ENCODE results near the gene VPS41.
"Not testable (repeated sequence)": the region's sequence is repeated elsewhere in the genome, so short reads cannot be mapped to it uniquely, and the experiment has no call there.

VPS41 gene

DNA sequence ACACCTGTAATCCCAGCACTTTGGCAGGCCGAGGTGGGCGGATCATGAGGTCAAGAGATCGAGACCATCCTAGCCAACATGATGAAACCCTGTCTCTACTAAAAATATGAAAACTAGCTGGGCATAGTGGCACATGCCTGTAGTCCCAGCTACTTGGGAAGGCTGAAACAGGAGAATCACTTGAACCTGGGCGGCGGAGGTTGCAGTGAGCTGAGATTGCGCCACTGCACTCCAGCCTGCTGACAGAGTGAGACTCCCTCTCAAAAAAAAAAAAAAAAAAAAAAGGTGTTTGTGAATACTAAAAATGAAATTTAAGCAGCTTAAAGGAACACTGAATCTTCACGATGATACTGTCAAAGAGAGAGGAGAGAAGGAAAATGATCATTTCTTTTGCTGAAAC lies 54.0 kb downstream of the VPS41 start:
- not testable (repeated sequence) for DNase-seq (ENCODE audit: low spot score)

DNA sequence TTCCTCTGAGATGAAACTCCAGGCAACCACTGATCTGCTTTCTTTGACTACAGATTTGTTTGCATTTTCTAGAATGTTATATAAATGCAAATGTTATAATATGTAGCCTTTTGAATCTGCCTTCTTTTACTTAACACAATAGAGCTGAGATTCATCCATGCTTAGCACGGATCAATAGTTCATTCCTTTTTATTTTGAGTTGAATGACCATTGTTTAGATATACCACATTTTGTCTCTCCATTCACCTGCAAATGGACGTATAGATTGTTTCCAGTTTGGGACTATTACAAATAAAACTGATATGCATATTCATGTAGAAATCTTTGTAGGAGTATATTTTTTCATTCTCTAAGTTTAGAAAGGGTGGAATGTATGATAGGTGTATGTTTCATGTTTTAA lies 57.7 kb downstream of the VPS41 start:
- no peak for DNase-seq (ENCODE audit: low spot score)

DNA sequence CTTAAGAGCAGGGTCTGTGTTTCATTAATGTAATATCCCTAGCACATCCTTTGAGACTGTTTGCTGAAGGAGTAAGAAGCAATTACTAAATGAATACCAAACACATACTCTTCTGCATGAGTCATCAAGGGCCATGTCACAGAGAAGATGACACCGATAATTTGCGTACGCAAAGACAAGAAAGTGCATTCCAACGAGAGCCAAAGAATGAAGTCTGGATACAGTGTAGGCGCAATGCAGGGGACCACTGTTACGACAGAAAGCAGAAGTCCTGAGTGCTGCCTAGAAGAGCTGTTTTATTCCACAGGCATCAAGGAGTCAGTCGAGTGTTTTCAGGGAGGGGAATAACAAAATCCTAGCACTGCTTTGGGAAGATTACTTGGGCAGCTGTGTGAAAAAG lies 62.7 kb downstream of the VPS41 start:
- DNase-seq (ENCODE audit: low spot score) = no peak

DNA sequence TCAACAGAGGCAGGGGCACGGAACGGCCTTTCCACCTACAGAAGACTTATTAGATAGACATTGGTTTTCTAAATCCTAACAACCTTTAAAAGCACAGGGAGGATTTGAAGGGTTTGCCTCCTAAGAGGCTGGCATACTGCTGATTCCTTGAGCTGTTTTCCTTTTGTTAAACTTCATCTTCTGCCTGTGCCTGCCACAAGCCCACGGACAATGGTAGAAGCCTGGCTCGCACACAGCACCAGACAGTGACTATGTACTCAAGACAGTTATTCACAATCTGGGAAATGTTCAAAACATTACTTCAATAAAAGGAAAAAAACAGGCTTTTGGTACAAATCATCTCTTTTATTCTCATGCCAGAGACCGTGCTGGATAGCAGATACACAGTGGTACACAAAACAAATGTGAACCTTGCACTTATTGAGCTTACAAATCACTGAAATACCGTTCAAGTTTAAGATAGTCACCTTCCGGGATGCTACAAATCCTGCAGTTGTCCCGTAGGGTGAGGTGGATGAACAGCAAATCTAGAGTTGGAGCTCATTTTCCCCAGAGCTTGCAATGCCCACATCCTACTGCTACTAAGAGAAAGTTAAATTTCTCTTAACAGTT lies 63.9 kb downstream of the VPS41 start:
- no peak for DNase-seq (ENCODE audit: low spot score)

DNA sequence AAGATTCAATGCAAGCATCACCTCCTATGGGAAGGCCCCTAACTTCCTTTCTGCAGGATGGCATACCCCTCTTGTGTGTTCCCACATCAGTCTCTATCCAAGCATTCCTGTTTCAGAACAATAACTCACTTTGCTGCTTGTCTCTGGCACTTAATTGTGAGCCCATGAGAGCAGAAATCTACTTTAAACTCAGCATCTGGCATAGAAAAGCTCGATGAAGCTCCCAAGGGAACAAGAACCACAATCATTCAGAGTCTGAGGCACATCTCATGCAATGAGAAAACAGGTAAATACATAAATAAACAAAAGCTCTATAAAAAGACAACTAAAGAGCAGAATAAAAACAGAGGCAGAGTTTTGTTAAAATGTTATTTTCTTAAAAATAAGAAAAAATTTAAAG lies 66.2 kb downstream of the VPS41 start:
- no peak for DNase-seq (ENCODE audit: low spot score)

DNA sequence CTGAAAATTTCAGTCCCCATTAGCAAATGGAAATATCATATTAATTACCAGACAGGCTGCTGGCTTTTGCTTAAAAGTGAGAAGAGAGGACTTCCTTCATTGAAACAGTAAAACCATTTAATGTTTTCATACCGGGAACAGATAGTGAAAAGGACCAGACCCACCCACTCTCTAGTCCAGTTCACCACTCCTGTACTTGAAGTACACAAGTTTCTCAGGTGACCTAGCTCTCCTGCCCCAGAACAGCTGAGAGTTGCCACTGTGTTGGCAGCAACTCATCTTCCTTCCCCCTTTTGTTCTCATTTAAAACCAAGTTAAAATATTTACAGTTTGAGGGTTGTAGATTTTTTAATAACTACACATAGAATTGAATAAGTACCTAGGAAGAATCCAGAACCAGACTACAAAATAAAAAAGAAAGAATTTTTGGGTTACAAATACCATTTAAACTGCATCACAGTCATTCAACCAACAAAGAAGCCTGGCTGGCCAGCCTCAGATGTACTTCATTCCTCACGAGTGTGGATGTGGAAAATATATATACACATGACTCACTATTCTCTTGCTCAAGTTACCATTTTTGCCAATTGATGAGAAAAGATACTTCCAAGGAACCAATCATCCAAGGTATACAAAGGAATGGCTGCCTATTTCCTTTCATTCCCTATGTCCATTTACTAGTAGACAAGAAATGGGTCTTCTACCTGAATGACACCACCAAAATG lies 68.1 kb downstream of the VPS41 start:
- no peak for DNase-seq (ENCODE audit: low spot score)

DNA sequence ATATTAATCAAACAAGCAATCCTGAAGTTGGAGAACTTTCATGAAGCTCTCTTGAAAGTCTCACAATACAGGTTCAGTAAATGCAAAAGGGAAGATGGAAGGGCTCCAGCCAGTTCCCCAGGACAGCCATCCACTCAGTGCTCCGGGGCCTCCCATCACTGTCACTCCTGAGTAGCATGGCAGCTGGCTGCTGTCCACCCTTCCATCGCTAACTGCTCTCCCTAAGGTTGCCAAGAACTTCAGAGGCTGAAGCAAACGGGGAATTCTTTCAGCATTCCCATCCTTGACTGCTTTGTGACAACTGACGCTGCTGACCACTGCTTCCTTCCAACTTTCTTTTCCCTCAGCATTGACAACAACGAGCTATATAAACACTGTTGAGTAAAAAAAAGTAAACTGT lies 69.1 kb downstream of the VPS41 start:
- no peak for DNase-seq (ENCODE audit: low spot score)

DNA sequence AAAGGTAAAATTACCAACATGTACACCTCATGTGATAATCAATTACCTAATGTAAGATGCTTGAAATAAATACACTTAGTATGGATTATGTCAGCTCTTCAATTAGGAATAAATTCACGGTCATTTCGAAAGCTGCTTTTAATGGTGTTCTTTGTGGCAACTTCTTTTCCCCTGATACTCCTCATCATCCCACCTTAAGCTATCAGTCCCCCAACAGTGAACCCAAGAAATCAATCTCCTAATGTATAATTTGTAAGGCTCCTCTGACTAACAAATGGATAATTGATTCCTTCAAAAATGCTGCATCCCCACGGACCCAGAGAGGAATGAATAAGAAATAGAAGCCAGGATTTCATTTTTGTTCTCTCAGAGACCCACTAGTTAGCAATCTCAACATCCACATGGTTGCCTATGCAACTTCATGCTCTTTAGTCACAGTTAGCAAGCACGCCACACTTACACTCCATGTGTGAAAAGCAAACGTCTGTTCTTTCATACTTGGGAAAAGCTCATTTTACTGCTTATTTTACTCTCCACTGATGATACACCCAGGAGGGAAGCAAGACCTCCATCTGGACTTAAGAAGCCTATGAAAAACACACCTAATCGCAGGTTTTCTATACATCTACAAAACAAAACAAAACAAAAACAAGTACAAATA lies 70.1 kb downstream of the VPS41 start:
- DNase-seq (ENCODE audit: low spot score) = no peak

DNA sequence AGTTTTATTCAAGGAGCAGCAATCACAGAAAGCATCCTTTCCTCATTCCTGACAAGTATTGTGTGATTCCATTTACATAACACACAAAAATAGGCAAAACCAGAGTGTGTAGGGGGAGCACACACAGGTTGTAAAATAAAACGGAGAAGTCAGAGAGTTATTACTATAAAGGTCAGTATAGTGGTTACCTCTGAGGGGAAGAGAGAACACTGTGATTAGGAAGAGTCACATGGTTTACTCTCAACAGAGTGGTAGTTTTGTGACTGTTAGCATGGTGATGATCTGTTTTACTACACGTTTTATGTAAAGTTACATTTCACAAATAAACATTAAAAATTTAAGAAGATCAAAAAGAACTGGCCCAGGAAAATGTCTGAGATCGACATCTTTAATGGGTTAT lies 74.6 kb downstream of the VPS41 start:
- DNase-seq (ENCODE audit: low spot score) = no peak

DNA sequence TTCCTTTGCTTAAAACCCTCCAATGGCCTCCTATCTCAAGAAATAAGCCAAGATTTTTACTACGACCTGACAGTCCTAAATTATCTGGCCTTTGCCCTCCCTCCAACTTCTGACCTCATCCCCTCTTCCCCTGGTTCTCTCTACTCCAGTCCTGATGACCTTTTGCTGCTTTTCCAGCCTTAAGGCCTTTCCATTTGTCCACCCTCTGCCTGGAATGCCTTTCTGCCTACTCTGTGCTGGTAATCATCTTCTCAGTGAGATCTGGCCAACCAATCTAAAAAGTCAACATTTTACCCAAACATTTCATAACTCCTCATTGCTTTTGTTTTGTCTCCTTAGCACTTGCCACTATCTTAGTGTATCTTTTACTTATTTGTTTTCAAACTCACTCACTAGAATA lies 75.7 kb downstream of the VPS41 start:
- no peak for DNase-seq (ENCODE audit: low spot score)

DNA sequence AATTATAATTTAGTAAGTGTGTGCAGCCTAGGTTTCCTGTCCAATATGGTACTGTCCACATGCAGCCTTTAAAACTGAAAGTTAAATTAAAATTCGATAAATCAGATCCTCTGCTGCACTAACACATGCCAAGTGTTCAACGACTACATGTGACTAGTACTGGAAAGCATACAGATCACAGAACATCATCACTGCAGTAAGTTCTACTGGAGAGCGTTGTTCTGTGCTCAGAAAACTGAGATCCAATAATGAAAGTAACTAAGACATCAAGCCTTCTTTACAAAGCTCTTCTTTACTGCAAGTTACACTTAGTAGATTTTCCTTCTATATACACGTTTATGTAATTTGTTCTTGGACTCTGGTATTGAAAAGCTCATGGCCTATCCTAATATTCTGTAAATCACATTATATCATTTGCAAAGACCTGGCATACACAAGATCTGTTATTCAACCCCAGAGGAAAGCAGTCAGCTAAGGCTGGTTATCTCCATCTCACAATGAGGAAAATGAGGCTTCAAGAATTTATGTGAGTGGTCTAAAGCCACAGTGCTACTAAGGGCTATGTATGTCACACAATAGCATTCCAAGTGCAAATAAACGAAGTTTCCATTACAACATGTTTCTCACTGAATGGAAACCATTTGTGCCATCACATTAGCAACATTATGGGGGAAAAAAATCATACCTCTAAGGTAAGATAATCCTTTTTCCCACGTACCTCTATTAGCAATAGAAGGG lies 77.6 kb downstream of the VPS41 start:
- no peak for DNase-seq (ENCODE audit: low spot score)

DNA sequence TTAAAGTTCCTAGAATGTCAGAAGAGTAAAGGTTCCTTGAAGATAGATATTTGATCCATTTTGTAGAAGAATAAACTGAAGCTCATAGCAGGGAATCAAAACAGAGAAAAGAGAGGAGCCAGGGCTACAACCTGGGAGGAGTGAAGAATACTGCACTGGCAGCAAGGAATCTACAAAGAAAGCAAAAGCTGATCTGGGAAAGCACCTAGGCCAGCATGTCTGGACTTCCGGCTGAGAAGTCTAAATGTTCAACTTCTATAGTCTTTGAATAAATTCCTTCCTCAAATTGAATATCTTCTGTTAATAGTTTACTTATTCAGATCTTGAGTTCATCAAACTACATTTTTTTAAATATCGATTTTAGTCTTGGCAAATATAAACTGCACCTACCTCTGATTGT lies 78.2 kb downstream of the VPS41 start:
- no peak for DNase-seq (ENCODE audit: low spot score)

DNA sequence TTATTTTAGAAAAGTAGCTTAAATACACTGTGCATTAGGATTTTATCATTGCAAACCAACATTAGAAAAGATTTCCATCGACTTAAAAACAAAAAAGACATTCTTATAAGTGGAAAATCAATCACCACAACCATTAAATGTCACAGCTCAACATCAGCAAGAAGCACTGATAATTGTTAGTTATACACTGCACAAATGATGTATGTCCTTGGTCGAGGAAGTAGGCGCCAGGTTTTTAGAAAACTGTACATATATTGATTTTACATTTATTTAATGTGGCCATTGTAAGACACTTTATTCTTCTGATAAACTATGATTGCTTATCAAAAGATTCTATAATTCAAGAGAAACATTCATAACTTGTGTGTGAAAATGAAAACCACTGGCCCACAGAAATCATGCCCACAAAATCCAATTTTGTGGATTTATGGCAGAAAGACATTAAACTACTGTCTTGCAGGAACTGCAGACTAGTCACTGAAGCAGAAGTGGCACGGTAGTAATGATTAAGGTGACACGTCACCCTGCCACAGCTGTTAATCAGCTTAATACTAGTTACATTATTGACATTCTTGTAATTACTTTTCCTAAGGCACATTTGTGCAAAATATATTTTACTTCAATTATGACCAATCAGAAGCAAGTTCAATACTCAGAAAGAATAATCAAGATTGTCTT lies 79.4 kb downstream of the VPS41 start:
- DNase-seq (ENCODE audit: low spot score) = no peak

DNA sequence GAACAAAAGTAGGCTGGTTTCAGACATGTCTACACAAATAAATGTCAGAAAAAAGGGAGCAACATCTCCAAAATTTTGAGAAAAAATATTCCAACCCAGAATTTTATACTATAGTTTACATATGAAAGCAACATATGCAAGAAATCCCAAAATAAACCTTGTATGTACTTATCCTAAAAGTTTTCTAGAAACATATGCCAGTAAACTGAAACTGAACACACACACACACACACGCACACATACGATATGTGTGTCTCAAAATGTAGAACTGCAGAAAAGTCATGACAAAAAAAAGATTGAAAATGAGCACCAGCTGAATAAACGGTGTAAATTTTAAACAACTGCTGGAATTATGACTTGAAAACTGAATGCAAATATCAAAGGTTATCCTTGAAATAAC lies 81.0 kb downstream of the VPS41 start:
- DNase-seq (ENCODE audit: low spot score) = no peak

DNA sequence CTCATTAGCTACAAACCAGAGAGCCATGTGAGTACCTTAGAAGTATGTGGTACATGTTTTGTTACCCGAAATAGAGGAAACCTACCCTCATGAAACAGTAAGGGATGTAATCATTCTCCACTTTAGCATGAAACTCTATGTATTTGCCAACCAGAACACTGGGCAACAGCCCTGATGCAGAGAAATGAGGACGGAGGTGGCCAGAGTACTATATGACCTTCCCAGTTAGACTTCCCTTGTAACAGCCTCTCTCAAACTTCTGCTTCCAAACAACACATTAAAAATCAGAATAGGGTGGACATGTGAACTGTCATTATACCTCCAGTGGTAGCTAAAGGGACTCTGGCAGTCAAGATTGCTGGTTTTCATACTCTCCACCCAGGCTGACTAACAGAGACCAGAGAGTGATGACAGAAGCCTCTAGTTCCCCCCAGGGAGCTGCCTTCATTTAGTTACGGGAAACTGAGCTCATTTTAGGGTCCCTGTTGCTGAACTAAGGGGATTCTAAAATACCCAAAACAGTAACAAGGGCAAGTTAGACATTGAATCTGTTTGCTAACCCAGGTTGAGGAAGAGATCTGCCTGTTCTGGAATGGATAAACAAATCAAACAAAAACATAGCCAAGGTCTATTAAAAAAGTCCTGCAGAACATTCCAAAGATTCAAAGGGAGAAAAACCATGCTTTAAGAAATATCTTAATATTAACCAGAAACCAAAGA lies 83.1 kb downstream of the VPS41 start:
- no peak for DNase-seq (ENCODE audit: low spot score)

DNA sequence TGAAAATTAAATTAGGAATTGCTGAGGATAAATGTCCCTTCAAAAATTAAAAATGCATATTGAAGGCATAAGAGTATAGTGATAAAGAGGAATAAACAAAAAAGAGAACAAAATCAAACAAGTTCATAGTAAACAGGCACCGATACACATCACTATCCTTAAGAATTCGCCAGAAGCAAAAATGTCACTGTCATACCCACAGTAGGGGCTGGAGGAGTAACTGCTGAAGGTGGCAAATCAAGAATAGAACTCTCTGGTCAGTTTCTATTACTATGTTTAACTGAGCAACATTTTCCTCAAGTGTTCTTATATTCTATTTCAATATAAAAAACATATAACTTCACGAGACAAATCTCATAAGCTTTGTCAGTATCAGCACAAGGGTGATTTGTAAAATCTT lies 84.0 kb downstream of the VPS41 start:
- no peak for DNase-seq (ENCODE audit: low spot score)

DNA sequence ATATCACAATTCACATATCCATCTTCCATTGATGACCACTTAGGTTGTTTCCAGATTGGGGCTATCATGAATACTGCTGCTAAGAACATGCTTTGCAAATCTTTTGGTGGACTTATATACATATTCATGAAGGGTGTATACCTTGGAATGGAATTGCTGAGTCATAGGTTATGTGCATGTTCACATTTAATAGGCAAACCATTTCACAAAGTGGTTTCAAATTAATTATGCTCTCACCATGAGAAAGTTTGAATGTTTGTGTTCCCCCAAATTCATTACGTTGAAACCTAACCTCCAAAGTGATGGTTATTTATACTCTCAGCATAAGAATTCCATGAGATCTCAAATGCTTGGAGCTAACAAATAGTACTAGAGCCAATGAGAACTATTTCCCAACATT lies 86.4 kb downstream of the VPS41 start:
- no peak for DNase-seq (ENCODE audit: low spot score)

DNA sequence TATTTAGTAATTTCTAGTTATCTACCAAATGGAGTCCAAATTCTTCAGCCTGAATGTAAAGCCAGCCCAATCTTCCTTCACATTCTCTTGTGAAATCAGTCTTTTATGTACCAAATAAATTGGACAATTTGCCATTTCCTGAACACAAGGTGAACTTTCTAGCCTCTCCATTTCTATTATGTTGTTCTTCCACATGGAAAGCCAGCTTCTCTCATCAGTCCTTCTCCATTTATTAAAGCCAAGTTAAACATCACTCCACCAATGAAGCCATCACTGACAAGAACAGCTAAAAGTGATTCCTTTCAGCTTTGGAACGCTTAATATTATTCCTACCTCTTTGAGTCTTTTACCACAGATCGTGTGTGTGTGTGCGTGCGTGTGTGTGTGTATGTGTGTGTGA lies 88.4 kb downstream of the VPS41 start:
- no peak for DNase-seq (ENCODE audit: low spot score)

DNA sequence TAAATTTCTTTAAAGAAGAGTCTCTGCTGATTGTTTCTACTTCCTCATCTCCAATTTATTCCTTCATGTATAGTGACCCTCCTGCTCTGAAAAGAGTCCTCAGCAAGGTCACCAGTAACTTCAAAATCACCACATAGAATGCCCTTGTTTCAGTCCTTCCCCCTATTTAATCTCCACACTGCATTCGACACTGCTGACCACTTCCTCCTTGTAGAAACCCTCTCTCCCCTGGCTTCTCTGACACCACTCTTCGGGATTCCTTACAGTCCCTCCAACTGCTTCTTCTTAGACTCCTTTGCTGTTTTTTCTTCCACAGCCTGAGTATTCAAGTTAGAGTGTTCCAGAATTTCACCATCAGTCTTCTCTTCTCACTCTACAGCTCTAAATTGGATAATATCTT lies 89.5 kb downstream of the VPS41 start:
- no peak for DNase-seq (ENCODE audit: low spot score)

DNA sequence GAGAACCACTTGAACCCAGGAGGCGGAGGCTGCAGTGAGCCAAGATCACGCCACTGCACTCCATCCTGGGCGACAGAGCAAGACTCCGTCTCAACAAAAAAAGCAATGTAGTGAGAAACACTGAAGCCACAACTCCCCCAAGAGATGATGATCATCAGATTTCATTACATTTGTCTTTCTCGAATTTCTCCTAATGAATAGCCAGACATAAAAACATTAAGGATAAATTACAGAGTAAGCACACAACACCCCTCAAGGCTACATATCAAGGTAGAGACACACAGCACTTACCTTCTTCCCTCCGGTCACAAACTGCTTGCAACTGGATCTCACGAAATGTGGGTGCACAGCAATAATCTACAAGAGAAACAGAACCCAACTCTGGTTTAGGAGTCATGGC lies 91.5 kb downstream of the VPS41 start:
- DNase-seq (ENCODE audit: low spot score) = no peak

DNA sequence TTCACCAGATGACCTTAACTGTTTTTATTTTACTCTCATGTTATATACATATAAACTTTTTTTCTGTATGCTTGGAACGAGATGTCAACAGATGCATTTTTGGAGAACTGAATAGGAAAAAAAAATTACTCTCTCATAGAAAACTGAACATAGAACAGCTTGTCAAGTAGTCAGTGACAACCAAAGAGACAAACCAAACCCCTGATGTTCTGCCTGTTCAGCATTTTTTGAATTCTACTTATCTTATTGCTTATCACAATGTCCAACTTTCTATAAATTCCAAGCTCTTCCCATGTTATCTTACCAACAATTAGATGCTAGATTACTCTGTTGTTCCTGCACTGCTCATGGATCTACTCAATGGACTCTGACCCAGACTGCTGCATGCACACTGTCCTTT lies 95.2 kb downstream of the VPS41 start:
- DNase-seq (ENCODE audit: low spot score) = no peak

DNA sequence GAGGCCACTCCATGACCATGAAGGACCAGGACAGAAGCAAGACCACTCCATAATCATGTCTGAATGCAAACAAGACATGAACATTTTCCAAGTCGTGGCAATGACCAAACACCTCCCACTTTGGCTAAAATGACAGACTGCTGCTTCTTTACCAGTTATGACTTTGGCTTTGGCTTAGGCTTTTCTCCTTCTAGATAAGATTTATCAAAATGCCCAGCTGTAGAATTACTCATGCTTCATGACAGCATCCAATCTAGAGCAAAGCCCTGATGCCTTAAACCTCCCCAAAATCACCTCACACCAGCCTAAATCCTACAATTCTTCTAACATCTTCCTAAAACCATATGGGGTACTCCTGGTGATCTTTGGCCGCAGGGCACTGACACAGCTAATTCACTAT lies 102.1 kb downstream of the VPS41 start:
- no peak for DNase-seq (ENCODE audit: low spot score)
